Esophagus muscularis mucosa (tissue), 4 donors: Measurements from ENCODE around the gene SNAPC5. TPM values are rescaled to one million over a fixed set of nuclear protein-coding genes. Genes with fewer than 3 reads are reported as not detected.
"Not testable (repeated sequence)": the region's sequence is repeated elsewhere in the genome, so short reads cannot be mapped to it uniquely, and the experiment has no call there.

Source experiments
- DNase-seq: peaks from one replicate; pipeline ENCODE4 v3.0.0-alpha.2; 2017; ENCODE audit errors: extremely low spot score
- H3K27ac ChIP-seq, 4 donors: fragments of 200-600 bp; sonication (generic); replicated peaks in 1 of 4; 1 replicate in 3 of 4; 2 replicates in 1 of 4; pipeline ENCODE4 v1.5.1; 2016 to 2019; ENCODE audit warnings: mild to moderate bottlenecking in 1 of 4
- H3K27me3 ChIP-seq, 4 donors: fragments of 200-600 bp; sonication (generic); one replicate each; pipeline versions ENCODE4 v1.5.1 to v1.6.0; 2016 to 2019
- H3K36me3 ChIP-seq, 4 donors: fragments of 200-600 bp; sonication (generic); one replicate each; pipeline ENCODE4 v1.5.1; 2016 to 2019
- H3K4me1 ChIP-seq, 4 donors: fragments of 200-600 bp; sonication (generic); one replicate each; pipeline ENCODE4 v1.5.1; 2016 to 2019
- H3K4me3 ChIP-seq, 4 donors: fragments of 200-600 bp; sonication (generic); 1 replicate in 2 of 4; 2 replicates in 2 of 4; pipeline ENCODE4 v1.5.1; 2016 to 2019; ENCODE audit warnings: mild to moderate bottlenecking in 4 of 4, moderate library complexity in 1 of 4
- H3K9me3 ChIP-seq, 4 donors: fragments of 200-600 bp; sonication (generic); 1 replicate in 3 of 4; 2 replicates in 1 of 4; pipeline ENCODE4 v1.5.1; 2016 to 2019
- EP300 ChIP-seq: sonication (generic); formaldehyde crosslinking; IDR thresholded peaks from one replicate; pipeline ENCODE4 v1.6.1; 2017; ENCODE audit warnings: antibody characterized with exemption
- POLR2A ChIP-seq: fragments of 450-650 bp; IDR thresholded peaks from one replicate; pipeline ENCODE4 v1.6.1; 2017; ENCODE audit warnings: antibody characterized with exemption, moderate library complexity, mild to moderate bottlenecking, low read depth
- POLR2AphosphoS5 ChIP-seq, 2 donors: sonication (generic); formaldehyde crosslinking; IDR thresholded peaks; one replicate each; pipeline ENCODE4 v1.6.1; 2017; ENCODE audit warnings: antibody characterized with exemption in 2 of 2
- WGBS: methylation state at CpG from one replicate; pipeline ENCODE4 v1.1.5; 2018; 5-methylcytosine and 5-hydroxymethylcytosine counted together
- intact Hi-C: fragments of 100-400 bp; cut with DNase I; formaldehyde crosslinking; loops from one replicate; pipeline ENCODE4 v1.15.1; 2023
- total RNA-seq, 4 donors: library from RNA; depleted of rRNA; stranded (reverse); fragments of >200 nt; gene quantifications; one replicate each; pipeline versions ENCODE4 v1.1.0 to v1.2.1, GENCODE V29; 2016
- TF ChIP-seq, protein P1 (sequence below), 3 experiments: fragments of 200-600 bp in 2 of 3; fragments of 450-650 bp in 1 of 3; sonication (generic) in 2 of 3; IDR thresholded peaks; one replicate each; pipeline ENCODE4 v1.5.1; 2017 to 2019; ENCODE audit warnings: antibody characterized with exemption in 3 of 3, mild to moderate bottlenecking in 2 of 3, moderate library complexity in 1 of 3

Gene SNAPC5
- total RNA-seq, 4 donors from 2014 or later, result 23.3 to 44.9 (median 34.7) TPM

DNA sequence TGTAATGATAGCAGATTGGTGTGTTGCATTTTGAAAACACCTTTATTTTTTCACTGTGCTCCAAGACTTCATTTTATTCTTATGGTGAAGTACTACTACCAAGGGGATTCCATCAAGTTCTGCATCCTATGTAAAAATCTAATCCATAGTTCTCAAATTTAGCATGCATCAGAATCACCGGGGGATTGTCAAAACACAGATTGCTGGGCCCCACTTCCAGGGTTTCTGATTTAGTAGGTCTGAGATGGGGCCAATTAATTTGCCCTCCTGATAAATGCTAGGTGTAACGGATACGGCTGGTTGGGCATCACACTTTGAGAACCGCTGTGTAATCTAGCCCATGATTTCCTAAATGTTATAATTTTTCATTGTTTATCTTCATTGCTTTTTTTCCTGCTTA is 8.3 kb upstream of the SNAPC5 start:
- peak overlapping the region; percentile 89 to 91 (median 90) for H3K27ac ChIP-seq
- peak overlapping the region; percentile 83 to 96 (median 89) for H3K4me3 ChIP-seq
- intact Hi-C loops, result loop anchor here (2.0 kb wide), 1 partner anchor 119 kb away; the partner anchor contains the start of gene MAP2K1
- 51% methylated on average over 4 of the region's 4 CpGs for WGBS
- TF ChIP-seq POLR2AphosphoS5 (IDR thresholded peaks at IDR 0.05) (no peak), POLR2A (no peak), EP300 (no peak)
- TF ChIP-seq, protein P1, sequence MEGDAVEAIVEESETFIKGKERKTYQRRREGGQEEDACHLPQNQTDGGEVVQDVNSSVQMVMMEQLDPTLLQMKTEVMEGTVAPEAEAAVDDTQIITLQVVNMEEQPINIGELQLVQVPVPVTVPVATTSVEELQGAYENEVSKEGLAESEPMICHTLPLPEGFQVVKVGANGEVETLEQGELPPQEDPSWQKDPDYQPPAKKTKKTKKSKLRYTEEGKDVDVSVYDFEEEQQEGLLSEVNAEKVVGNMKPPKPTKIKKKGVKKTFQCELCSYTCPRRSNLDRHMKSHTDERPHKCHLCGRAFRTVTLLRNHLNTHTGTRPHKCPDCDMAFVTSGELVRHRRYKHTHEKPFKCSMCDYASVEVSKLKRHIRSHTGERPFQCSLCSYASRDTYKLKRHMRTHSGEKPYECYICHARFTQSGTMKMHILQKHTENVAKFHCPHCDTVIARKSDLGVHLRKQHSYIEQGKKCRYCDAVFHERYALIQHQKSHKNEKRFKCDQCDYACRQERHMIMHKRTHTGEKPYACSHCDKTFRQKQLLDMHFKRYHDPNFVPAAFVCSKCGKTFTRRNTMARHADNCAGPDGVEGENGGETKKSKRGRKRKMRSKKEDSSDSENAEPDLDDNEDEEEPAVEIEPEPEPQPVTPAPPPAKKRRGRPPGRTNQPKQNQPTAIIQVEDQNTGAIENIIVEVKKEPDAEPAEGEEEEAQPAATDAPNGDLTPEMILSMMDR (IDR thresholded peaks at IDR 0.05), result no peak
- DNase-seq, result no peak
- peaks cover 24 to 33% (median 30%) of the 10 kb centered on the region in 4 donors for H3K4me1 ChIP-seq
- no peaks in the 10 kb centered on the region for H3K27me3 ChIP-seq
- no peaks in the 10 kb centered on the region for H3K9me3 ChIP-seq
- H3K36me3 ChIP-seq, result peaks cover 22 to 26% (median 23%) of the 10 kb centered on the region in 4 donors

DNA sequence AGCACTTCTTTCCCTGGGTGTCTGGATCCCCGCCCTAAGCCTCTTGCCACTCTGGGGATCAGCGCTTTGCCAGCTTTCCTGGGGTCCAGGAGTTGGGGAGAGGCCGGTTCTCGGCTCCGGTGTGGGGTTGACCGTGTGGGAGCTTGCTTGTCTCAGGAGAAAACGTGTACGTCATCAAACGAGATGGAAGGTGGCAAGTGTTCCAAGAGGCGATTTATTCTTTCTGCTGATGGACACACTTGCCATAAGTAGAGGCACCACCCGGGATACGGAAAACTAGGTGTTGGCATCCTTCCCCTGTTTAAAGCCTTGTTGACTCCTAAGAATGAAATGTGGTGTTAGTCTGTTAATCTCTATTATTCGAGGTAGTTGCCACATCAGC is 7.9 kb upstream of the SNAPC5 start:
- peak overlapping the region; percentile 89 to 91 (median 90) for H3K27ac ChIP-seq
- TF ChIP-seq, protein P1 (IDR thresholded peaks at IDR 0.05), result no peak
- TF ChIP-seq POLR2A (no peak), POLR2AphosphoS5 (IDR thresholded peaks at IDR 0.05) (no peak), EP300 (no peak)
- peak overlapping the region; percentile 83 to 96 (median 89) for H3K4me3 ChIP-seq
- H3K4me1 ChIP-seq, result peaks cover 24 to 33% (median 30%) of the 10 kb centered on the region in 4 donors
- H3K27me3 ChIP-seq, result no peaks in the 10 kb centered on the region
- peaks cover 26 to 30% (median 27%) of the 10 kb centered on the region in 4 donors for H3K36me3 ChIP-seq
- no peaks in the 10 kb centered on the region for H3K9me3 ChIP-seq
- 2% methylated on average over 7 of the region's 13 CpGs for WGBS
- no peak for DNase-seq
- intact Hi-C loops, result loop anchor here (2.0 kb wide), 1 partner anchor 119 kb away; the partner anchor contains the start of gene MAP2K1

DNA sequence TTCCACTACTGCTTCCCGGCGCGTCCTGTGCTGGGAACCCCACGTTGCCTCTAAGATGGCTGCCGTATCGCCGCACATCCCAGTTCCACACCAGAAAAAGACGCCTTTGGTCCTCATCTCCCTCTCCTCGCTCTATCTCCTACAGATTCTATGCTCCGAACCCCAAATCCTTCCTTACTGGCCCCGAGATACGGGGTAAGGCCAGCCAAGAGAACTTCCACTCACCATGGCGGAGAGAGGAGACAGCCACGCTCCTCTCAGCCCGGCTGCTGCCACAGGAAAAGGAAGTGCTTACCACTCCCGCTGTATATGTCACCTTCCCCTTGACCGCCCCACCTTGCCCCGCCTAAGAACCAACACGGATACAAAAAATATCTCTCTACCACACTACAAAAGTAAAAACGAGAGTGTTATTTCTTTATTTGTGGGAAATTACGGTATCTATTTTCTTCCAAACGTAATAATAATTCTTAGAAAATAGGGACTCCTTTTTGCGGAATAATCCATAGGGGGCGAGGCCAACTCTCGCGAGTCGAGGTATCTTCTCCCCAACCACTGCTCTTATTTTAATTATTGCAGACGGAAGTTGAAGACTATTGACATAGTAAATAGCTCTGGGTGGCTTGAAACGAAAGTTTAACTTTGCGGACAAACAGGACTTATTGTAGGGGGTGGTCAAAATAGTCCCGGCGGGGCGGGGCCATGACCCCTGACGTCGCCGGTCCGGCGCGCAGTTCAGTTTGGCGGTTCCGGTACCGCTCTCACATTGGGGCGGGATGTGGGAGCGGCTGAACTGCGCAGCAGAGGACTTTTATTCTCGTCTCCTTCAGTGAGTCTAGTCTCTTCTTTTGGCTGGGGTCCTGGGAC is 7.2 kb upstream of the SNAPC5 start, which contains the start of the genes RPL4 and ZWILCH:
RPL4 (minus strand) TSS at position 293 of the 867 bp plus-strand sequence; CDS start at position 228, 65 bp downstream.
ZWILCH (plus strand) TSS at position 764 of the 867 bp plus-strand sequence; CDS start at position 777, 13 bp downstream.
- peak; percentile 94 for DNase-seq
- intact Hi-C loops, result loop anchor here (2.0 kb wide), 1 partner anchor 118 kb away; the partner anchor contains the start of gene MAP2K1
- Histone ChIP-seq H3K27ac (peak within 1 kb of the TSS; percentile 89 to 91 (median 90)), H3K4me3 (peak within 1 kb of the TSS; percentile 83 to 96 (median 89)), H3K9me3 (no peaks in the 10 kb centered on the region), H3K4me1 (peaks cover 24 to 33% (median 30%) of the 10 kb centered on the region in 4 donors), H3K27me3 (no peaks in the 10 kb centered on the region), H3K36me3 (peaks cover 32 to 36% (median 33%) of the 10 kb centered on the region in 4 donors)
- TF ChIP-seq POLR2A, result peak; percentile 97
- no peak for TF ChIP-seq EP300
- peak; percentile 90 to 99 for TF ChIP-seq POLR2AphosphoS5 (IDR thresholded peaks at IDR 0.05)
- TF ChIP-seq, protein P1 (IDR thresholded peaks at IDR 0.05), result peak in 1 of 3 experiments; percentile 24
- WGBS, result under 1% methylated on average over 34 of the region's 46 CpGs

DNA sequence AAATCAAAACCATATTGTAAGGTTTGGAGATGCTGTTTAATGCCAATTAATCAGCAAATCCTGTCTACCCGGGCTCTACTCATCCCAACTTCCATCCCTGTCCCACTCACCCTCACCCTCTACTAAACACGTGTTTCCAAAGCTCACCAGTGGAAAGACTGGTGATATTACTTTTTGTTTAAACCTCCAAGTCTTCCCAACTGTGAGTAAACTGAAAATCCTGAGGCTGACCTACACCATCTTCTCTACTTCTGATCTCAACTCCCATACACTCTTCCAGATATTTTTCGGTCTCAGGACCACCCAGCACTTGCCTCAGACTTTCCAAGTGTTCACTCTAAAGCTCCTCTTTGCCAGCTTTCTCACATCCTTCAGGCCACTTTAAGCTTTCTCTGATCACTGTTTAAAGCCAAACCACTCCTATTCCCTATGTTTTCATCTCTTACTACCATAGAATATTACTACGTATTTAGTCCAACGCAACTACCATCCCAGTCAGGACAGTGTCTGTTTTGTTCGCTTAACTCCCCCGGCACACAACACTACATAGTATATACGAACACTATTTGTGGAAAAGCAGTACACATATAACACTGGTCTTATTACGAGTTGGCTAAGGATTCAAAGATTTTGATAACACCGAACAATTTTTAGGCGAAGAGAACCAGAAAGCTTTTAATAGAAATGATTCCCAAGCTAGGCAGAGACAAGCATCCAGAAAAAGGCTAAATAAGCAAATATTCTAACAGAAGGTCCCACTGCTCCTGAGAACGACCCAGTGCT is 6.4 kb upstream of the SNAPC5 start:
- Histone ChIP-seq H3K4me3 (peak overlapping the region; percentile 83 to 96 (median 89)), H3K4me1 (peaks cover 24 to 33% (median 30%) of the 10 kb centered on the region in 4 donors), H3K27me3 (no peaks in the 10 kb centered on the region), H3K36me3 (peaks cover 40 to 44% (median 42%) of the 10 kb centered on the region in 4 donors), H3K9me3 (no peaks in the 10 kb centered on the region), H3K27ac (peak overlapping the region; percentile 89 to 91 (median 90))
- TF ChIP-seq EP300 (no peak), POLR2AphosphoS5 (IDR thresholded peaks at IDR 0.05) (no peak), POLR2A (no peak)
- TF ChIP-seq, protein P1 (IDR thresholded peaks at IDR 0.05), result no peak
- DNase-seq, result no peak
- whole genome bisulfite sequencing, result under 1% methylated on average over 12 of the region's 12 CpGs
- intact Hi-C loops, result loop anchor here (2.0 kb wide), 1 partner anchor 117 kb away; the partner anchor contains the start of gene MAP2K1

DNA sequence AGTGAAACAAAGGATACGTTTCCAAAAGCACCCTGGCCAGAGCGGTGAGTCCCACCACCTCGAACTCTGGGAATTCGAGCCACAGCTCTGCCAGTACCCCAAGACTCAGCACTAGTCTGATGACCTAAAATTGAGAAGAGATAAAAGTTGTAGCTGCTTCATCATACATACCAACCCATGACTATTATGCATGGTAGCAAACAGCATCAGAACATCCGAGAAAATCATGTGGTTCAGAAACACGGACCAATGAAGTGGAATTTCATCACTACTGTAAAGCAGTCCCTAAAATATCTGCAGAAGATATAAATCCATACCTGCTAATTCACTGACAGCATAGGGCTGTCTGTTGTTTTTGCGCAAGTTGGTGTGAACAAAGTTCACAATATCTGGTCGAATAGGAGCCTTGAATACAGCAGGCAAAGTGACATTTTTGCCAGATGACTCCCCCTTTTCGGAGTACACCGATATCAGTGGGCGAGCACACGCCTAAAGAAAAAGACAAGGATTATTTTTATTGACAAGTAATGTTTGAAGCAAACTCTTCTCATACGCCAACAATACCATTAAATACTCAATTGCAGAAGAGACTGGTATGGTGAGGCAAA is 5.6 kb upstream of the SNAPC5 start:
- Histone ChIP-seq H3K4me3 (peak overlapping the region; percentile 83 to 96 (median 89)), H3K4me1 (peaks cover 24 to 40% (median 33%) of the 10 kb centered on the region in 4 donors), H3K27ac (peak overlapping the region in 2 of 4 donors; percentile 90 to 91), H3K36me3 (peaks cover 48 to 52% (median 50%) of the 10 kb centered on the region in 4 donors)
- H3K27me3 ChIP-seq, DNase-seq, H3K9me3 ChIP-seq, intact Hi-C loops: not testable (repeated sequence)
- 66% methylated on average over 13 of the region's 13 CpGs for WGBS
